ENCODE results near the gene SUPT4H1. TPM values are rescaled to one million over a fixed set of nuclear protein-coding genes. Genes with fewer than 3 reads are reported as not detected.

SUPT4H1 gene
- total and polyA plus RNA-seq, 2 experiments from 2014 or later, result 82.2 to 83.7 TPM

DNA sequence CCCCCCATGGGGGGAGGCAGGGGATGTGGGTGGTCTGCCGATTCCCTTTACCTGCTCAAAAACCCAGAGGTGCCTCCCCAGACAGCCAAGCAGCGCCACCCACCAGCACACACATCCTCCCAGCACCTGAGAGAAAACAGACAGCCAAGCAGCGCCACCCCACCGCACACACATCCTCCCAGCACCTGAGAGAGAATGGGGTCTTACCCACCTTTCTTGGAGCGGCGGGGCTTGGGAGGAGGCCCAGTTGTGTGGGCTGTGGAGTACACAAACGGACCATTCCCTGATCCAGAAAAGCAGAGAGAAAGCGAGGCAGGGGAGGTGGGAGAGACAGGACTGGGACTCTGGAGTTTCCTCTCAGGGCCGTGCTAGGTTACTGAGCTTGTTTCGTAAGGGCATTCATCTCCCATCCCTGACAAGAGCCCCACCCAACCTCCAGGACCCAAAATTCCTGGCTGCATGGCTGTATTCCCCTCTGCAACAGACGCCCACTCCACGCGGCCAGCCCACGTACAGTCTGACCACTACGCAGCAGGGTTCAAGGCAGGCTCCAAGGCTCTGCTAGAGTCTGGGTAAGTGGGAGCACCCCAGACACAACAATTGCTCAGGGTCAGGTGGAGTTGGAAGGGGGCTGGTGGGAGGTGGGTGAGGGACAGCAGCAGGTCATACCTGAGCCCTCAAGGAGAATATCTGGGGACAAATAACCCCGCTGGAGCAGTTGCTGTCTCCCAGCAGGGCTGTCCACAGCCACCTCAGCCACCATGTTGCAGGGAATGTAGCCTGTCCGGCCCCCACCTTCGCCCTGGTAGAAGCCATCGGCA lies 45.7 kb downstream of the SUPT4H1 start:
- H3K27me3 Mint-ChIP-seq (ENCODE audit: insufficient read depth, low read depth, poor library complexity), result peaks cover 5% of the 10 kb centered on the region
- Histone ChIP-seq H3K4me3 (no peak overlapping the region), H2AFZ (no peak overlapping the region), H3K27ac (ENCODE audit: low read depth) (no peak overlapping the region), H4K20me1 (replicated peaks; ENCODE audit: insufficient read depth) (no peaks in the 10 kb centered on the region), H3K4me1 (ENCODE audit: insufficient read depth) (peaks cover 13% of the 10 kb centered on the region), H3K4me2 (no peak overlapping the region), H3K79me2 (replicated peaks; ENCODE audit: insufficient read depth) (no peaks in the 10 kb centered on the region), H3K9me2 (ENCODE audit: insufficient read depth) (no peaks in the 10 kb centered on the region), H3K36me3 (ENCODE audit: insufficient read depth) (no peaks in the 10 kb centered on the region), H3K27me3 (ENCODE audit: insufficient read depth) (no peaks in the 10 kb centered on the region), H3F3A (replicated peaks; ENCODE audit: low read depth) (no peaks in the 10 kb centered on the region)
- TF ChIP-seq JUNB (IDR thresholded peaks at IDR 0.05; ENCODE audit: unreplicated experiment) (no peak), STAT1 (IDR thresholded peaks at IDR 0.05; ENCODE audit: unreplicated experiment) (no peak), EZH2 (IDR thresholded peaks at IDR 0.05; ENCODE audit: low read depth, unreplicated experiment) (no peak), NANOG (IDR thresholded peaks at IDR 0.05; ENCODE audit: borderline replicate concordance) (no peak), POLR2AphosphoS5 (IDR thresholded peaks at IDR 0.05; ENCODE audit: low read depth) (no peak), ZNF114 (CRISPR knock-in tag; IDR thresholded peaks at IDR 0.05) (no peak), ZNF331 (CRISPR knock-in tag; IDR thresholded peaks at IDR 0.05; ENCODE audit: low read depth) (no peak), CREB1 (CRISPR knock-in tag; IDR thresholded peaks at IDR 0.05; ENCODE audit: low read depth) (no peak)
- TF ChIP-seq, protein P1, sequence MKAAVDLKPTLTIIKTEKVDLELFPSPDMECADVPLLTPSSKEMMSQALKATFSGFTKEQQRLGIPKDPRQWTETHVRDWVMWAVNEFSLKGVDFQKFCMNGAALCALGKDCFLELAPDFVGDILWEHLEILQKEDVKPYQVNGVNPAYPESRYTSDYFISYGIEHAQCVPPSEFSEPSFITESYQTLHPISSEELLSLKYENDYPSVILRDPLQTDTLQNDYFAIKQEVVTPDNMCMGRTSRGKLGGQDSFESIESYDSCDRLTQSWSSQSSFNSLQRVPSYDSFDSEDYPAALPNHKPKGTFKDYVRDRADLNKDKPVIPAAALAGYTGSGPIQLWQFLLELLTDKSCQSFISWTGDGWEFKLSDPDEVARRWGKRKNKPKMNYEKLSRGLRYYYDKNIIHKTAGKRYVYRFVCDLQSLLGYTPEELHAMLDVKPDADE (IDR thresholded peaks at IDR 0.05), result no peak
- TF ChIP-seq, protein P2, sequence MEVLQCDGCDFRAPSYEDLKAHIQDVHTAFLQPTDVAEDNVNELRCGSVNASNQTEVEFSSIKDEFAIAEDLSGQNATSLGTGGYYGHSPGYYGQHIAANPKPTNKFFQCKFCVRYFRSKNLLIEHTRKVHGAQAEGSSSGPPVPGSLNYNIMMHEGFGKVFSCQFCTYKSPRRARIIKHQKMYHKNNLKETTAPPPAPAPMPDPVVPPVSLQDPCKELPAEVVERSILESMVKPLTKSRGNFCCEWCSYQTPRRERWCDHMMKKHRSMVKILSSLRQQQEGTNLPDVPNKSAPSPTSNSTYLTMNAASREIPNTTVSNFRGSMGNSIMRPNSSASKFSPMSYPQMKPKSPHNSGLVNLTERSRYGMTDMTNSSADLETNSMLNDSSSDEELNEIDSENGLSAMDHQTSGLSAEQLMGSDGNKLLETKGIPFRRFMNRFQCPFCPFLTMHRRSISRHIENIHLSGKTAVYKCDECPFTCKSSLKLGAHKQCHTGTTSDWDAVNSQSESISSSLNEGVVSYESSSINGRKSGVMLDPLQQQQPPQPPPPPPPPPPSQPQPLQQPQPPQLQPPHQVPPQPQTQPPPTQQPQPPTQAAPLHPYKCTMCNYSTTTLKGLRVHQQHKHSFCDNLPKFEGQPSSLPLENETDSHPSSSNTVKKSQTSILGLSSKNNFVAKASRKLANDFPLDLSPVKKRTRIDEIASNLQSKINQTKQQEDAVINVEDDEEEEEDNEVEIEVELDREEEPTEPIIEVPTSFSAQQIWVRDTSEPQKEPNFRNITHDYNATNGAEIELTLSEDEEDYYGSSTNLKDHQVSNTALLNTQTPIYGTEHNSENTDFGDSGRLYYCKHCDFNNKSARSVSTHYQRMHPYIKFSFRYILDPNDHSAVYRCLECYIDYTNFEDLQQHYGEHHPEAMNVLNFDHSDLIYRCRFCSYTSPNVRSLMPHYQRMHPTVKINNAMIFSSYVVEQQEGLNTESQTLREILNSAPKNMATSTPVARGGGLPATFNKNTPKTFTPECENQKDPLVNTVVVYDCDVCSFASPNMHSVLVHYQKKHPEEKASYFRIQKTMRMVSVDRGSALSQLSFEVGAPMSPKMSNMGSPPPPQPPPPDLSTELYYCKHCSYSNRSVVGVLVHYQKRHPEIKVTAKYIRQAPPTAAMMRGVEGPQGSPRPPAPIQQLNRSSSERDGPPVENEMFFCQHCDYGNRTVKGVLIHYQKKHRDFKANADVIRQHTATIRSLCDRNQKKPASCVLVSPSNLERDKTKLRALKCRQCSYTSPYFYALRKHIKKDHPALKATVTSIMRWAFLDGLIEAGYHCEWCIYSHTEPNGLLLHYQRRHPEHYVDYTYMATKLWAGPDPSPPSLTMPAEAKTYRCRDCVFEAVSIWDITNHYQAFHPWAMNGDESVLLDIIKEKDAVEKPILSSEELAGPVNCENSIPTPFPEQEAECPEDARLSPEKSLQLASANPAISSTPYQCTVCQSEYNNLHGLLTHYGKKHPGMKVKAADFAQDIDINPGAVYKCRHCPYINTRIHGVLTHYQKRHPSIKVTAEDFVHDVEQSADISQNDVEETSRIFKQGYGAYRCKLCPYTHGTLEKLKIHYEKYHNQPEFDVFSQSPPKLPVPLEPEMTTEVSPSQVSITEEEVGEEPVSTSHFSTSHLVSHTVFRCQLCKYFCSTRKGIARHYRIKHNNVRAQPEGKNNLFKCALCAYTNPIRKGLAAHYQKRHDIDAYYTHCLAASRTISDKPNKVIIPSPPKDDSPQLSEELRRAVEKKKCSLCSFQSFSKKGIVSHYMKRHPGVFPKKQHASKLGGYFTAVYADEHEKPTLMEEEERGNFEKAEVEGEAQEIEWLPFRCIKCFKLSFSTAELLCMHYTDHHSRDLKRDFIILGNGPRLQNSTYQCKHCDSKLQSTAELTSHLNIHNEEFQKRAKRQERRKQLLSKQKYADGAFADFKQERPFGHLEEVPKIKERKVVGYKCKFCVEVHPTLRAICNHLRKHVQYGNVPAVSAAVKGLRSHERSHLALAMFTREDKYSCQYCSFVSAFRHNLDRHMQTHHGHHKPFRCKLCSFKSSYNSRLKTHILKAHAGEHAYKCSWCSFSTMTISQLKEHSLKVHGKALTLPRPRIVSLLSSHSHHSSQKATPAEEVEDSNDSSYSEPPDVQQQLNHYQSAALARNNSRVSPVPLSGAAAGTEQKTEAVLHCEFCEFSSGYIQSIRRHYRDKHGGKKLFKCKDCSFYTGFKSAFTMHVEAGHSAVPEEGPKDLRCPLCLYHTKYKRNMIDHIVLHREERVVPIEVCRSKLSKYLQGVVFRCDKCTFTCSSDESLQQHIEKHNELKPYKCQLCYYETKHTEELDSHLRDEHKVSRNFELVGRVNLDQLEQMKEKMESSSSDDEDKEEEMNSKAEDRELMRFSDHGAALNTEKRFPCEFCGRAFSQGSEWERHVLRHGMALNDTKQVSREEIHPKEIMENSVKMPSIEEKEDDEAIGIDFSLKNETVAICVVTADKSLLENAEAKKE (CRISPR knock-in tag; IDR thresholded peaks at IDR 0.05), result no peak
- no peak for ATAC-seq
- no peak for DNase-seq (ENCODE audit: low spot score)
- H3K4me3 Mint-ChIP-seq, result no peak overlapping the region
- H3K27ac Mint-ChIP-seq, result no peak overlapping the region
- no peaks in the 10 kb centered on the region for H3K9me3 Mint-ChIP-seq
- peaks cover 30% of the 10 kb centered on the region for H3K4me1 Mint-ChIP-seq
- H3K36me3 Mint-ChIP-seq (ENCODE audit: low read depth), result no peaks in the 10 kb centered on the region
